ENCODE measurements around the gene KIF5B.

Gene KIF5B

GRCh38 chr10:31961277-31962074, 94.7 kb downstream of the KIF5B start:
- TF ChIP-seq GATA3 (IDR thresholded peaks at IDR 0.05; ENCODE audit: low read depth, low read length): no peak
- no peak for TF ChIP-seq GATA2 (IDR thresholded peaks at IDR 0.05; ENCODE audit: low read depth, low read length)

- TF ChIP-seq GATA3 (IDR thresholded peaks at IDR 0.05; ENCODE audit: low read depth, low read length): no peak
- TF ChIP-seq GATA2 (IDR thresholded peaks at IDR 0.05; ENCODE audit: low read depth, low read length): no peak
These were observed 96.6 kb downstream of the KIF5B start for GRCh38 chr10:31959461-31960173.

Data from SH-SY5Y (cell line).